GM21390 (cell line): ENCODE measurements around the gene KANSL1.

Experiments used
- ATAC-seq: cut with Tn5 transposase; IDR thresholded peaks from one replicate; pipeline ENCODE4 v1.9.1; 2021; ENCODE audit not compliant: unreplicated experiment

KANSL1 gene

GRCh38 chr17:46085522-46085921, 107.7 kb downstream of the KANSL1 start:
- ATAC-seq: no peak

- ATAC-seq: no peak
Measured at GRCh38 chr17:46082257-46082656, 111.0 kb downstream of the KANSL1 start.

- no peak for ATAC-seq
Measured at GRCh38 chr17:46081018-46081320, 112.3 kb downstream of the KANSL1 start.

GRCh38 chr17:46080118-46081017, 112.9 kb downstream of the KANSL1 start:
- ATAC-seq: no peak

GRCh38 chr17:46078675-46079074, 114.6 kb downstream of the KANSL1 start:
- no peak for ATAC-seq

- ATAC-seq: no peak
Measured at GRCh38 chr17:46074540-46074939, 118.7 kb downstream of the KANSL1 start.

- ATAC-seq: no peak
Measured at GRCh38 chr17:46072998-46073397, 120.2 kb downstream of the KANSL1 start.

GRCh38 chr17:46071796-46072195, 121.4 kb downstream of the KANSL1 start:
- no peak for ATAC-seq

GRCh38 chr17:46064460-46064859, 128.8 kb downstream of the KANSL1 start:
- no peak for ATAC-seq

GRCh38 chr17:46063241-46063640, 130.0 kb downstream of the KANSL1 start:
- ATAC-seq: no peak

- ATAC-seq: no peak
Measured at GRCh38 chr17:46061435-46061834, 131.8 kb downstream of the KANSL1 start.

- ATAC-seq: no peak
Measured at GRCh38 chr17:46060461-46060860, 132.8 kb downstream of the KANSL1 start.

GRCh38 chr17:46059486-46059885, 133.7 kb downstream of the KANSL1 start:
- no peak for ATAC-seq

GRCh38 chr17:46057366-46057765, 135.9 kb downstream of the KANSL1 start:
- ATAC-seq: no peak

GRCh38 chr17:46056800-46057304, 136.4 kb downstream of the KANSL1 start:
- no peak for ATAC-seq

- ATAC-seq: no peak
Measured at GRCh38 chr17:46053911-46054534, 139.2 kb downstream of the KANSL1 start.

GRCh38 chr17:46049656-46050055, 143.6 kb downstream of the KANSL1 start:
- no peak for ATAC-seq

- no peak for ATAC-seq
Measured at GRCh38 chr17:46047856-46048255, 145.4 kb downstream of the KANSL1 start.

GRCh38 chr17:46047398-46047797, 145.8 kb downstream of the KANSL1 start:
- ATAC-seq: no peak

GRCh38 chr17:46046957-46047356, 146.3 kb downstream of the KANSL1 start:
- ATAC-seq: no peak

- ATAC-seq: no peak
Measured at GRCh38 chr17:46045639-46046038, 147.6 kb downstream of the KANSL1 start.

GRCh38 chr17:46044989-46045388, 148.2 kb downstream of the KANSL1 start:
- ATAC-seq: no peak
